SK-N-SH treated with all-trans-retinoic acid at 6 μM for 48 hours (cell line): ENCODE measurements around the gene UBXN1.

Experiments used
- TCF4 ChIP-seq: fragments of 250-450 bp; sonication (Bioruptor Pico); IDR thresholded peaks from 2 replicates; pipeline ENCODE4 v1.8.0; 2021; ENCODE audit warnings: mild to moderate bottlenecking, moderate library complexity, borderline replicate concordance
- ZFP3 ChIP-seq: fragments of 250-450 bp; sonication (Bioruptor Pico); IDR thresholded peaks from 2 replicates; pipeline ENCODE4 v1.5.0; 2020; ENCODE audit warnings: mild to moderate bottlenecking, moderate library complexity
- ZFP30 ChIP-seq: fragments of 450-650 bp; formaldehyde crosslinking; IDR thresholded peaks from 2 replicates; pipeline ENCODE4 v1.5.0; 2022; ENCODE audit warnings: mild to moderate bottlenecking, moderate library complexity

DNA sequence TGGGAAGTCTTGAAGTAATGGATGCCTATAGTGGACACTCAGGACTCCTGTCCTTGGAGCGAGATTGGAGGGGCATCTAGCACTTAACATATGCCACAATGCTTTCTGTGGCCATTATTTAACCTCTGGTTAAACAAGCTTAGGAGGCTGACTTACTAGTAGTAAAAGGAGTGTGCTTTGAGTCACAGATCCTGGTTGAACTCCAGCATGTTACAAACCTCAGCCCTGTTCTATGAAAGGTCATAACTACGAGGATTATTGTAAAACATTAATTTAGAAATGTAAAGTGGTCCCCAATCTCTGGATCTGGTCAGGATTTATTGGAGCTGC lies 5.7 kb downstream of the UBXN1 start:
- TF ChIP-seq ZFP3, result no peak
- no peak for TF ChIP-seq ZFP30 (CRISPR knock-in tag)
- no peak for TF ChIP-seq TCF4
